ENCODE measurements around the gene CDC42BPB.
"Not testable (repeated sequence)": the region's sequence is repeated elsewhere in the genome, so short reads cannot be mapped to it uniquely, and the experiment has no call there.

The CDC42BPB gene

GRCh38 chr14:102898776-102899515 is 158.4 kb downstream of the CDC42BPB start:
- DNase-seq (ENCODE audit: extremely low read depth, low read depth) = no peak
- TF ChIP-seq CTCF (IDR thresholded peaks at IDR 0.05; ENCODE audit: low read depth, low read length, missing control alignments) = no peak
- H3K4me3 ChIP-seq (replicated peaks; ENCODE audit: low read depth, low read length) = no peak overlapping the region

GRCh38 chr14:102898298-102898697 is 159.1 kb downstream of the CDC42BPB start:
- no peak for DNase-seq (ENCODE audit: extremely low read depth, low read depth)
- no peak for TF ChIP-seq CTCF (IDR thresholded peaks at IDR 0.05; ENCODE audit: low read depth, low read length, missing control alignments)
- no peak overlapping the region for H3K4me3 ChIP-seq (replicated peaks; ENCODE audit: low read depth, low read length)

DNA sequence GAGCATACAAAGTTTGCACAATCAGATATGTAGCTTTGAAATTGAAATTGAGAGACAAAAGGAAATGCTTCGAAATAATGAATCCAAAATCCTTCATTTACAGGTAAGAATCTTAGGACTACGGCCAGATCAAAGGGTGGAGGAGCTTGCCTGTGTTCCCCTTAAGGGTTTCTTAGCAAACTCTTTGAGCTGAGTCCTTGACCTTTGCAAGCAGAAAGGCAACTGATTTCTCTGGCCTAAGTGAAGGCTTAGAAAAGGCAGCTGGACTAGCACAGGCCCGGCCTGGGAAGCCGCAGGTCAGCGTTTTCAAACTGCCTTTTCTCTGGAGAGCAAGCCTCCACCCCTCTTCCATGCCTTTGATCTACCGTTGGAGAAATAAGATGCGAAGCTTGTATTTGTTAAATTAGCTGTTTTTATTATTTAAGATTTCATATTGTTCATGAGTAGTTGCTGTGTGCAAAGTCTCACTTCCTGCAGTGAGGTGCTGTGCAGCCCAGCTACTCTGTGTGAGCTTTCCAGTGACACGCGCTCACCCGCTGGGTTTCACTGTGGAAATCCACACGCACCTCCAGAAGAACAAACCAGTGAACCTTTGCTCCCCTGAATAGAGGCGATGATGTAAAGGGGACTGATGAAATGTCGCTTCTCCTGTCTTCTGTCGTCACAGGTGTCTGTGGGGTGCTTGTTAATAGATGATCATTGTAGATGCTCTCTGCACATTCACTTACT is 159.9 kb downstream of the CDC42BPB start:
- H3K4me3 ChIP-seq (replicated peaks; ENCODE audit: low read depth, low read length) = no peak overlapping the region
- DNase-seq (ENCODE audit: extremely low read depth, low read depth) = no peak
- no peak for TF ChIP-seq CTCF (IDR thresholded peaks at IDR 0.05; ENCODE audit: low read depth, low read length, missing control alignments)

DNA sequence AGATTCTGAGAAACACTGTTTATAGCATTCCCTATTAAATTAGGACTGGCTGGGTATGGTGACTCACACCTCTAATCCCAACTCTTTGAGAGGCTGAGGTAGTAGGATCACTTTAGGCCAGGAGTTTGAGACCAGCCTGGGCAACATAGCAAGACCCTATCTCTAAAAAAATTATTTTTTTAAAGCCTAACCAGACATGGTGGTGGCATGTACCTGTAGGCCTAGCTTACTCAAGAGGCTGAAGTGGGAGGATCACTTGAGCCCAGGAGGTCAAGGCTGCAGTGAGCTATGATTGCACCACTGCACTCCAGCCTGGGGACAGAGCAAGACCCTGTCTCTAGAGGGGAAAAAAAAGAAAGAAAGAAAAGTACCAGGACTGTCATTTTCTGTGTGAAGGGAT is 160.6 kb downstream of the CDC42BPB start:
- DNase-seq (ENCODE audit: extremely low read depth, low read depth); H3K4me3 ChIP-seq (replicated peaks; ENCODE audit: low read depth, low read length): not testable (repeated sequence)

DNA sequence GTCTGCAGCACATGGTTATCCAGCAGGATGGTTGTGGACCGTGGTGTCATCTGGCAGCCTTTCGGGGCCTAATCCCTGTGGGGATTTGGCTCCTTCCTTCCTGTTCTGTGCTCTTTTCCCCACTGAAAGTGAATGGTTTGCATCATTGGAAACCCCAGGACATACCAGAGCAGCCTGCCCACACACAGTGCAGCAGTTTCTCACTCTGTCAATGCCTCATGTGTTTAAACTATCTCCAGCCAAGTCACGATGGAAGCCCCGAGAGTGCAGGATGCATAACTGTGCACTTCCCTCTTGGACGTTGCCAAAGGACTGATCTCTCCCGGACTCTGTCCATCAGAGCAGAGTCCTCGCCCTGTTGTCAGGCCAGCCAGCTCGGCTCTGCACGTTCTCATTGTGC is 163.9 kb downstream of the CDC42BPB start:
- DNase-seq (ENCODE audit: extremely low read depth, low read depth) = peak; percentile 41
- H3K4me3 ChIP-seq (replicated peaks; ENCODE audit: low read depth, low read length) = no peak overlapping the region
- no peak for TF ChIP-seq CTCF (IDR thresholded peaks at IDR 0.05; ENCODE audit: low read depth, low read length, missing control alignments)

DNA sequence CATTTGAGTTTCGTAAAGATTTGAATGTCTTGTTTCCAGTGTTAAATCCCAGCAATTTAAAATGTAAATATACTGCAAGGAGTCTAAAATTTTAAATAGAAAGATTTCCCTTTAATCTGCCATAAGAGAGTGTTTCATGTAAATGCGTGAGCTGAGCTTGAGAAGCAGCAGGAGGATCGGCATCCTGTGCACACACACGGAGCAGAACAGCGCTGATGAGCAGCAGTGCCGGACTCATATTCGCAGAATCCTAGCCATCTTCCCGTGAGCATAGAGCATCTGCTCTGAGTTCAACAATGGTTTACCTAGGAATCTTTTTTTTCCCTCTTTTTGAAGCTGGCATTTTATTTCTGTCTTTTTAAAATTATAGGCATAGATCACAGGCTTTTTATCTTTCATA is 164.7 kb downstream of the CDC42BPB start:
- TF ChIP-seq CTCF (IDR thresholded peaks at IDR 0.05; ENCODE audit: low read depth, low read length, missing control alignments) = no peak
- H3K4me3 ChIP-seq (replicated peaks; ENCODE audit: low read depth, low read length) = no peak overlapping the region
- no peak for DNase-seq (ENCODE audit: extremely low read depth, low read depth)

DNA sequence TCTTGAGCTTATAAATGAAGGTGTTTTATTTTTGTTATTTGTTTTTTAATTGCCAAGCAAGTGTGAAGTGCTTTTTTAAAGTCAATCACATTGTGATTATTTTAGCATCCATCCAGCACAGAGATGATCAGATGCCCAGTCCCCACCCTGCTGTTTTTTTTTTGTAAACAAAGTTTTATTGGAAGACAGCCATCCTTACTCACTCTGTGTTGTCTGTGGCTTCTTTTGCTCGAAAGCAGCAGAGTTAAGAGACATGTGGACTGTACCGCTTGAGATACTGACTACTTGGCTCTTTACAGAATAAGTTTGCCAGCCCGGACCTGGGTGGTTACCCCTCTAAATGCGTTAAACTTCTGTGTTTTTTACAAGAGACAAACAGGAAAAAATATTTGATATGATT is 165.8 kb downstream of the CDC42BPB start:
- no peak for TF ChIP-seq CTCF (IDR thresholded peaks at IDR 0.05; ENCODE audit: low read depth, low read length, missing control alignments)
- peak; percentile 22 for DNase-seq (ENCODE audit: extremely low read depth, low read depth)
- H3K4me3 ChIP-seq (replicated peaks; ENCODE audit: low read depth, low read length) = no peak overlapping the region
